Upper lobe of right lung (tissue), 1 donor: ENCODE data around the gene MPHOSPH9. TPM values are rescaled to one million over a fixed set of nuclear protein-coding genes. Genes with fewer than 3 reads are reported as not detected.

ENCODE experiments used
- ATAC-seq: fragments of 200-7000 bp; cut with Tn5 transposase; one replicate; pipeline ENCODE4 v1.9.1; 2020; ENCODE audit warnings: mild to moderate bottlenecking, moderate library complexity
- DNase-seq: peaks from one replicate; pipeline ENCODE4 v3.0.0-alpha.2; 2020
- H3K27ac ChIP-seq: fragments of 200-600 bp; one replicate; pipeline ENCODE4 v1.8.0; 2022
- H3K27me3 ChIP-seq: fragments of 200-600 bp; one replicate; pipeline ENCODE4 v1.8.0; 2022; ENCODE audit warnings: mild to moderate bottlenecking
- H3K36me3 ChIP-seq: fragments of 200-600 bp; one replicate; pipeline ENCODE4 v1.8.0; 2022
- H3K4me1 ChIP-seq: fragments of 200-600 bp; one replicate; pipeline ENCODE4 v1.8.0; 2022
- H3K4me3 ChIP-seq: fragments of 200-600 bp; one replicate; pipeline ENCODE4 v1.8.0; 2022; ENCODE audit warnings: mild to moderate bottlenecking
- H3K9me3 ChIP-seq: fragments of 200-600 bp; one replicate; pipeline ENCODE4 v1.8.0; 2022
- CTCF ChIP-seq: fragments of 200-600 bp; IDR thresholded peaks from one replicate; pipeline ENCODE4 v1.8.0; 2022; ENCODE audit warnings: antibody characterized with exemption
- intact Hi-C: fragments of 100-400 bp; cut with DNase I; formaldehyde crosslinking; loops from one replicate; pipeline ENCODE4 v1.11.0; 2022
- total RNA-seq: library from RNA; stranded (reverse); fragmentation: NEBNext Ultra II Directional; extraction: Animal tissue kit (Norgen Biotek cat#: 25700); gene quantifications from one replicate; pipeline ENCODE4 v1.2.1, GENCODE V29; 2021
- donor health status: DM: no; HTN: yes; CAD: no; lungs with severe emphysema.

Gene MPHOSPH9
- total RNA-seq, 1 donor from 2014 or later = 20.3 TPM

DNA sequence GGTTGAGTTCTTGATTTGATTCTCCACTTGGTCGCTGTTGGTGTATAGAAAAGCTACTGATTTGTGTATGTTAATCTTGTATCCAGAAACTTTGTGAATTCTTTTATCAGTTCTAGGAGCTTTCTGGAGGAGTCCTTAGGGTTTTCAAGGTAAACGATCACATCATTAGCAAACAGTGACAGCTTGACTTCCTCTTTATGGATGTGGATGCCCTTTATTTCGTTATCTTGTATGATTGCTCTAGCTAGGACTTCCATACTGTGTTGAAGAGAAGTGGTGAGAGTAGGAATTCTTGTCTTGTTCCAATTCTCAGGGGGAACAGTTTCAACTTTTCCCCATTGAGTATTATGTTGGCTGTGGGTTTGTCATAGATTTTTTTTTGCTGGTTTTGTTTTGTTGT lies 12.7 kb upstream of the MPHOSPH9 start:
- TF ChIP-seq CTCF = no peak

GRCh38 chr12:123243671-123244262 lies 10.8 kb upstream of the MPHOSPH9 start:
- no peak for TF ChIP-seq CTCF
- Histone ChIP-seq H3K4me1 (peaks cover 13% of the 10 kb centered on the region), H3K27ac (no peak overlapping the region), H3K36me3 (no peaks in the 10 kb centered on the region), H3K4me3 (no peak overlapping the region), H3K9me3 (no peaks in the 10 kb centered on the region), H3K27me3 (no peaks in the 10 kb centered on the region)
- ATAC-seq (no peak), DNase-seq (no peak)
- intact Hi-C loops = no loop called here

More for the DNA sequence above, 12.7 kb upstream of the MPHOSPH9 start:
- intact Hi-C loops = no loop called here
- Histone ChIP-seq H3K27me3 (no peaks in the 10 kb centered on the region), H3K4me1 (peaks cover 14% of the 10 kb centered on the region), H3K4me3 (no peak overlapping the region), H3K27ac (no peak overlapping the region), H3K9me3 (no peaks in the 10 kb centered on the region), H3K36me3 (no peaks in the 10 kb centered on the region)
- ATAC-seq = no peak
- DNase-seq = no peak

DNA sequence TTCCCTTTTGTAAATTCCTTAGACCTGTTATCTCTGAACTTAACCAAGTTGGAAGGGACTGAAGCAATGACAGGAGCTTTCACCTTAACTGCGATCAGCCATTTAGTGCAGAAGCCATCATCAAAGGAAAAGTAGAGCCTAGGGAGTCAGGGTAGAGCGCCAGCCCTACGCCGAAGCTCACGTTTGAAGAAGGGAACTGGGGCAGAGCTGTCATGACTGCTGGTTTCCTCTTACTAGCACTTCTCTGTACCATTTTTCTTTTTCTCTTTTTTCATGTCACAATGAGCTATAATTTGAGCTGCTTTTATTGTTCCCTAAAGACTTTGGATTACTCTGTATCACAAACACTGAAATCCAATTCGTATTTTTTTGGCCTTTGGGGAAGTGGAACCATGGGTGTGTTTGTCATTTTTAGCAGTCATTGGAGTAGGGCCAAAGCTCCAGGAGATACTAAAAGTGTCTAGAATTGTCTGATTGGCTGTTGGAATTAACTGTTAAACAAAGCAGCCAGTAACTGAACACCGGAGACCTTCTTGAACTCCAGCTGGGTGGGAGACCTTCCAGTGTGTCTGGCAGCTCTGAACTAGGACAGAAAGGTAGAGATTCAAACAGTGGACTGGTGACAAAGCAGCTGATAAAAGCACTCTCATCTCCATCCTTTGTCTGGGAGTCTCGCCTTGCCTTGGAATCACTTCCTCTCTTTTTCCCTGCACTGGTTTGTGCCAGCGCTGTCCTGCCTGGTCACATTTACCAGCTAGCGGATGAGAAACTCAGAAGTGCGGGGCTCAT lies 9.4 kb upstream of the MPHOSPH9 start:
- Histone ChIP-seq H3K4me1 (peaks cover 21% of the 10 kb centered on the region), H3K36me3 (no peaks in the 10 kb centered on the region), H3K9me3 (no peaks in the 10 kb centered on the region), H3K27me3 (no peaks in the 10 kb centered on the region), H3K4me3 (no peak overlapping the region), H3K27ac (no peak overlapping the region)
- intact Hi-C loops = no loop called here
- no peak for TF ChIP-seq CTCF
- ATAC-seq = no peak
- DNase-seq = no peak

DNA sequence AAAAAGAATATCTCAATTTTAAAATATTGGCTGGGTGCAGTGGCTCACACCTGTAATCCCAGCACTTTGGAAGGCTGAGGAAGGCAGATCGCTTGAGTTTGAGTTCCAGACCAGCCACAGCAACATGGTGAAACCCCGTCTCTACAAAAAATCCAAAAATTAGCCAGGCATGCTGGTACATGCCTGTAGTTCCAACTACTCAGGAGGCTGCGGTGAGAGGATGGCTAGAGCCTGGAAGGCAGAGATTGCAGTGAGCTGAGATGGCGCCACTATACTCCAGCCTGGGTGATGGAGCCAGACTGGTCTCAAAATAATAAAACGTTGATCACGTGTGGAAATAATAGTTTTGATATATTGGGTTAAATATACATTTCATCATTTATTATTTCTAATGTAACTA lies 6.0 kb upstream of the MPHOSPH9 start:
- TF ChIP-seq CTCF = no peak
- H3K27ac ChIP-seq = no peak overlapping the region
- H3K27me3 ChIP-seq = no peaks in the 10 kb centered on the region
- no peak overlapping the region for H3K4me3 ChIP-seq
- intact Hi-C loops = no loop called here
- H3K9me3 ChIP-seq = no peaks in the 10 kb centered on the region
- no peak for ATAC-seq
- peaks cover 4% of the 10 kb centered on the region for H3K36me3 ChIP-seq
- H3K4me1 ChIP-seq = peaks cover 45% of the 10 kb centered on the region
- DNase-seq = no peak

DNA sequence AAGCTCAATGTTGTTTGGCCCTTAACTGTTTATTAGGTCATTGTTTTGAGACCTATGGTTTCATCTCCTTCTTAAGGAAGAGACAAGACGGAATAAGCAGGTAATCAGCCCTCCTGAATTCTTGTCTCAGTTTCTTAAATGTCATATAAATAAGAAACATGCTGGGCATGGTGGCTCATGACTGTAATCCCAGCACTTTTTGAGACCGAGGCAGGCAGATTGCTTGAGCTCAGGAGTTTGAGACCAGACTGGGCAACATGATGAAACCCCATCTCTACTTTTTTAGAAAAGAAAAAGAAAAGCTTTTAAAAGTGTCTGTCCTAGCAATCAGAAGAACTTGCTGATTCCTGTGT lies 5.4 kb upstream of the MPHOSPH9 start:
- ATAC-seq (no peak), DNase-seq (no peak)
- Histone ChIP-seq H3K27me3 (no peaks in the 10 kb centered on the region), H3K27ac (peak overlapping the region; percentile 60), H3K4me3 (no peak overlapping the region), H3K36me3 (peaks cover 4% of the 10 kb centered on the region), H3K9me3 (no peaks in the 10 kb centered on the region), H3K4me1 (peaks cover 46% of the 10 kb centered on the region)
- intact Hi-C loops = no loop called here
- no peak for TF ChIP-seq CTCF
